ENCODE measurements around the gene TUFT1.
"Not testable (repeated sequence)": the region's sequence is repeated elsewhere in the genome, so short reads cannot be mapped to it uniquely, and the experiment has no call there.

TUFT1 gene

DNA sequence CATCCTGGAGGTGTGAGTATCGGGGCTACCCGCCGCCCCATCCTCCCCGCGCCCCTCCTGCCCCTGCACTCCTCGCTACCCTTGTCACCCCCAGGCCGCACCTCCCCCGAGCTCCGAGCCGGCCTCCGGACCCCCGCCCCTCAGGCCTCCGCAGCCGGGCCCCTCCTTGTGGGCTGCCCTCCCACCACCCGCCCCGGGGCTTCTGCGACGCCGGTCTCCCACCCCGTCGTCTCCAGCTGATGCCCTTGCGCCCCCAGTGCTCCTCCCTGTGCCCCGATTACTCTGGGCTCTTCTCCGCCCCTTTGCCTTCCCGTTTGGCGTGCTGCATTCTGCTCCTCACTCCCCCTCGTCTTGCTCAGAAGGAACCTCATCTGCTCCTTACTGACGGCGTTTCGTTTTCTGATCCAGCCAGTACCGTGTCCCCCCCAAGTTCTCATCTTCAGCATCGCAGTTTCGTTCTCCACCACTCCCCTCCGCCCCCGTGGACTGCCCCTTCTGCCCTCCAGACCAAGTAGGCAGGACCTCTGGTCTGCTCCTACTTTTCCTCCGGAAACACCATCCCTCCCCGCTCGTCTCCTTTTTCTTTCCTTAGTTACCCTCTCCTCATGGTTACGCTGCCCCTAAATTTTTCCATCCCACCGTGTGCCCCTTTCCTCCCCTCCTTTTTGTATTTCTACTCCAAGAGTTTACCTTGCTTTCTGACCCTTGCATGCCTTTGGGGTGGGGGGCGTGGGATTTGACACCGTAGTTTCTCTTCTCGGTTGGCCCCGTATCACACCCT lies 72.6 kb downstream of the TUFT1 start:
- ChIA-PET CTCF (interaction anchor here (2.4 kb wide), 1 partner anchor 19 kb away, joined by 6 read pairs; no protein-coding TSS in a partner anchor), POLR2A (interaction anchor here (0.5 kb wide), 1 partner anchor 77 kb away, joined by 3 read pairs; no protein-coding TSS in a partner anchor)
- peak; percentile 54 for DNase-seq (ENCODE audit: extremely low spot score)
- TF ChIP-seq, protein P1, sequence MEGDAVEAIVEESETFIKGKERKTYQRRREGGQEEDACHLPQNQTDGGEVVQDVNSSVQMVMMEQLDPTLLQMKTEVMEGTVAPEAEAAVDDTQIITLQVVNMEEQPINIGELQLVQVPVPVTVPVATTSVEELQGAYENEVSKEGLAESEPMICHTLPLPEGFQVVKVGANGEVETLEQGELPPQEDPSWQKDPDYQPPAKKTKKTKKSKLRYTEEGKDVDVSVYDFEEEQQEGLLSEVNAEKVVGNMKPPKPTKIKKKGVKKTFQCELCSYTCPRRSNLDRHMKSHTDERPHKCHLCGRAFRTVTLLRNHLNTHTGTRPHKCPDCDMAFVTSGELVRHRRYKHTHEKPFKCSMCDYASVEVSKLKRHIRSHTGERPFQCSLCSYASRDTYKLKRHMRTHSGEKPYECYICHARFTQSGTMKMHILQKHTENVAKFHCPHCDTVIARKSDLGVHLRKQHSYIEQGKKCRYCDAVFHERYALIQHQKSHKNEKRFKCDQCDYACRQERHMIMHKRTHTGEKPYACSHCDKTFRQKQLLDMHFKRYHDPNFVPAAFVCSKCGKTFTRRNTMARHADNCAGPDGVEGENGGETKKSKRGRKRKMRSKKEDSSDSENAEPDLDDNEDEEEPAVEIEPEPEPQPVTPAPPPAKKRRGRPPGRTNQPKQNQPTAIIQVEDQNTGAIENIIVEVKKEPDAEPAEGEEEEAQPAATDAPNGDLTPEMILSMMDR (IDR thresholded peaks at IDR 0.05; ENCODE audit: control extremely low read depth, extremely low read depth, low read depth, missing control alignments) = no peak

DNA sequence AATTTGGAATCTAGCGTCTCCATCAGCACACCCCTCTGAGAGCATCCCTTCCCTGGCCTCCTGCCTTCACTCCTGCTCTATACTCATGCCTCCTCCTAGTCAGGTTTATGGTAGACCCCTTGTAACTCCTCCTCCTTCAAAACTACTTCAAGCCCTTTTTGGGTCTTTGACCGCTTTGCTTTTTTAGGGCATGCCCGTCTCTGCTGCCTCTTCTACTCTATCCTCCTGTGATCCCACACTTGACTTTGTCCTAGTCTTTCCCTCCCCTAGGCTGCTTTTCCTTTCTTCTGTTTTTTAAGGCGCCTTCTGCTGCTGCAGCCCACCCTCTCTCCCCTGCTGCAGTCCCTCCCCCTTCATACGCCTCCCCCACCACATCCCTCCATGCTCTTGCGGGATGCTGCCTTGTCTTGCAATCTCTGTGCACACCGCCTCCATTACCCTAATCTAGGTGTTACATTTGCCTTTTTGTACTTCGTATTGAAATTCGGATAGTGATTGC lies 73.2 kb downstream of the TUFT1 start:
- CTCF ChIA-PET = no interaction called here
- TF ChIP-seq, protein P1 (IDR thresholded peaks at IDR 0.05; ENCODE audit: control extremely low read depth, extremely low read depth, low read depth, missing control alignments) = no peak
- POLR2A ChIA-PET = no interaction called here
- no peak for DNase-seq (ENCODE audit: extremely low spot score)

DNA sequence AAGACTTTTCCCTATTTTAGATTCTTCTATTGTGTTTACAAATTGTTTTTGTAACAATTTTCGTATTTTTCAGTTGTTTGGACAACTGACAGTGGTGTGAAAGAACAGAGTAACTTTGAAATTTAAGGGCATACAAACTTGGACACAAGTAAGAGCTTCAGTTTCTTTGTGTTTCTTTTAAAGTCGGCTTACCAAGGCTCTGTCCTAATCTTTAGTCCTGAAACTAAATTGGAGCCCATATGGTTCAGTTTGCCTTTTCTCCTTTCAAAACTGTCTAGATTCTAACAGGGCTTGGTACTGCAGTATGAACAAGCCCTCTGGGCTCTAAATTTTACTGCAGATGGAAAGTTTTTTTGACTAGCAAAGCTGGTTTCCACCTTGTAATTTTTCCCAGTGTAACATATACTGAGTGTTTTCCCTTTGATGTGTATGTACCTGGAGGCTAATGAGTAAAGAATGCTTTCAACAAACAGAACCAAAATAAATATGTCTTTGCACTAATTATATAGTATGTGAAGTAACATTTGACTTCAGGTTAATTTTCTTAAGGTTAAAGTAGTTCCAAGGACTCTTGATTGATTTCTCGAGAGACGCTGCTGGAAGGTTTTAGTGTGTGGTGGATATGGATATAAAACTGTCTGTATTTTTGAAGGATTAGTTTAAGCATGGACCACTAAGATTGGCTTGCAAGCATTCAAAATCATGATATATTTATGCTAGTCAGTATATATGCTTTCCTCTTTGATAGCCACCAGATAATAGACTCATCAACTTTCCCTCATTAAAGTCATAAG lies 75.8 kb downstream of the TUFT1 start:
- ChIA-PET POLR2A (no interaction called here), CTCF (no interaction called here)
- TF ChIP-seq, protein P1 (IDR thresholded peaks at IDR 0.05; ENCODE audit: control extremely low read depth, extremely low read depth, low read depth, missing control alignments) = no peak

DNA sequence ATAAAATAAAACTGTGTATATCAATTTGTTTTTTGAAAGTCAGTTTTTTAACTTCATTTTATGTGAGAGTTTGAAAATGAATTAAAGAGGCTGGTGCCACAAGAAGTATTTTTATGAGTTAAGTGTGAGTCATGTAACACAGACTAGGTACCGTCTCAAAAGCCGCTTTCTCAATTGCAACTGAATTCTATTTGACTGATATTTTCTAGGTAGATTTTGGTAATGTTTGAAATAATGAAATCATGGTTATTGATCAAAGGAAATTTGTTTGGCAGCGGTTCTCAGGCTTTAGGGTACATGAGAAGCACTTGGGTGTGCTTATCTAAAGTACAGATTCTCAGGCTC lies 76.4 kb downstream of the TUFT1 start:
- ChIA-PET POLR2A (no interaction called here), CTCF (no interaction called here)
- TF ChIP-seq, protein P1 (IDR thresholded peaks at IDR 0.05; ENCODE audit: control extremely low read depth, extremely low read depth, low read depth, missing control alignments) = no peak
- no peak for DNase-seq (ENCODE audit: extremely low spot score)

More for the DNA sequence above, 75.8 kb downstream of the TUFT1 start:
- no peak for DNase-seq (ENCODE audit: extremely low spot score)

DNA sequence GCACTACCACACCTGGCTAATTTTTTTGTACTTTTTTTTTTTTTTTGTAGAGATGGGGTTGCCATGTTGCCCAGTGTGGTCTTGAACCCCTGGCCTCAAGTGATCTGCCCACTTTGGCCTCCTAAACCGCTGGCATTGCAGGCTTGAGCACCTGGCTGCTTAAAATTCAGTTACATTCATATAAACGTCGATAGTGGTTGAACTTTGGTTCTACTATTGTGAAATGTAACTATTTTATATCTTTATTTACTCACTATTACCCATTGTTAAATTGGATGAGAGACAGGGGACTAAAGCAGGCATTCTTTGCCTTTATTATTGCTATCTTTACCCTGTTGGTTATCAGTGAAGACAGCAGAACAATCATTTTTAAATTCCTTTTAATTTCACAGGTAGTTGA lies 77.9 kb downstream of the TUFT1 start:
- no peak for DNase-seq (ENCODE audit: extremely low spot score)
- POLR2A ChIA-PET = no interaction called here
- CTCF ChIA-PET = interaction anchor here (1.1 kb wide), 1 partner anchor 11 kb away, joined by 3 read pairs; no protein-coding TSS in a partner anchor
- TF ChIP-seq, protein P1 (IDR thresholded peaks at IDR 0.05; ENCODE audit: control extremely low read depth, extremely low read depth, low read depth, missing control alignments) = no peak

DNA sequence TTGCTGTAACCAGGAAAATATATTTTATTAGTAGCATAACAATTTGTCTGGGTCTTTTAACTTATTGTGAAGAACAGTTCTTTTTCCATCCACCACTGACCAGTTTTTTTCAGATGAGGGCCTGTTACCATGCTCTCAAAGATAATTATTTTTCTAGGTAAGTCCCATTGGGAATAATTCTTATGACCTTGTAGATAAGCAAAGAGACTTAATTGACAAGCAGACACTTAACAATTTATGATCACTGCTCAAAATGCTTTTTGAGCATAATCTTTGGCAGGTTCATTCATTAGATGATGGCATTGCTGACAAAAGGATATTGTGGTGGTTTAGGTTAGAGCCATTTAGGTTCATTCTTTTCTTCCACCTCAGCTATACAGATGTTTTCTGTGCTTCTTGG lies 78.4 kb downstream of the TUFT1 start:
- TF ChIP-seq, protein P1 (IDR thresholded peaks at IDR 0.05; ENCODE audit: control extremely low read depth, extremely low read depth, low read depth, missing control alignments) = no peak
- POLR2A ChIA-PET = no interaction called here
- no peak for DNase-seq (ENCODE audit: extremely low spot score)
- CTCF ChIA-PET = no interaction called here

DNA sequence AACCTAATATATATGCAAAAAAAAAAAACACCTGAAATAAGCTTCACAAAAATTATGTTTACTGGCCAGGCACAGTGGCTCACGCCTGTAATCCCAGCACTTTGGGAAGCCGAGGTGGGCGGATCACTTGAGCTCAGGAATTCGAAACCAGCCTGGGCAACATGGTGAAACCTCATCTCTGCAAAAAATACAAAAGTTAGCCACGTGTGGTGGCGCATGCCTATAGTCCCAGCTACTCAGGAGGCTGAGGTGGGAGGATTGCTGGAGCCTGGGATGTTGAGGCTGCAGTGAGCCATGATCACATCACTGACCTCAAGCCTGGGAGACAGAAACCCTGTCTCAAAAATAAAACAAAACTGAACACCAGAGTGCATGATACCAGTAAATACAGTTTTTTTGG lies 78.9 kb downstream of the TUFT1 start:
- POLR2A ChIA-PET; DNase-seq (ENCODE audit: extremely low spot score): not testable (repeated sequence)
- CTCF ChIA-PET = interaction anchor here (1.7 to 2.2 kb wide), 2 partner anchors 15 to 25 kb away, joined by 6 to 8 read pairs; no protein-coding TSS in a partner anchor

Measured in GM10248 (cell line).